CD4-positive, CD25-positive, alpha-beta regulatory T cell (primary cell): Measurements from ENCODE around the gene MXRA5. TPM values are rescaled to one million over a fixed set of nuclear protein-coding genes. Genes with fewer than 3 reads are reported as not detected.
"Not testable (repeated sequence)": the region's sequence is repeated elsewhere in the genome, so short reads cannot be mapped to it uniquely, and the experiment has no call there.

Source experiments
- ATAC-seq, 2 donors: fragments of 150-1000 bp; cut with Tn5 transposase; one replicate each; pipeline ENCODE4 v1.10.0; 2021; ENCODE audit warnings: low read depth in 2 of 2, moderate number of reproducible peaks in 2 of 2, moderate library complexity in 1 of 2
- DNase-seq, 3 donors: peaks; one replicate each; pipeline versions ENCODE4 v3.0.0 to v3.0.0-alpha.2; 2012 to 2022; ENCODE audit warnings: mixed read lengths in 1 of 3
- H3K27ac ChIP-seq: one replicate; pipeline ENCODE4 v1.7.0; 2013; ENCODE audit warnings: mild to moderate bottlenecking, low read length; ENCODE audit not compliant: insufficient read depth, poor library complexity, severe bottlenecking
- H3K27me3 ChIP-seq: one replicate; pipeline ENCODE4 v1.7.0; 2013; ENCODE audit warnings: low read length; ENCODE audit not compliant: control insufficient read depth, insufficient read depth
- H3K36me3 ChIP-seq: one replicate; pipeline ENCODE4 v1.7.0; 2013; ENCODE audit warnings: mild to moderate bottlenecking, low read length, moderate library complexity; ENCODE audit not compliant: control insufficient read depth, insufficient read depth
- H3K4me1 ChIP-seq: 2 replicates; pipeline ENCODE4 v1.7.0; 2013; ENCODE audit warnings: mild to moderate bottlenecking, low read length; ENCODE audit not compliant: insufficient read depth, control insufficient read depth, poor library complexity, severe bottlenecking
- H3K4me3 ChIP-seq: one replicate; pipeline ENCODE4 v1.7.0; 2013; ENCODE audit warnings: low read depth, mild to moderate bottlenecking, low read length, moderate library complexity
- H3K9me3 ChIP-seq, 2 experiments: 1 replicate in 1 of 2; 2 replicates in 1 of 2; pipeline ENCODE4 v1.7.0; 2013; ENCODE audit warnings: low read length in 2 of 2, mild to moderate bottlenecking in 1 of 2, moderate library complexity in 1 of 2; ENCODE audit not compliant: control insufficient read depth in 2 of 2
- H3K27ac Mint-ChIP-seq, 3 donors: one replicate each; pipeline ENCODE4 v1.8.0; 2020 to 2022; ENCODE audit warnings: mild to moderate bottlenecking in 3 of 3, mixed read lengths in 3 of 3, moderate library complexity in 2 of 3
- H3K27me3 Mint-ChIP-seq: one replicate; pipeline ENCODE4 v1.8.0; 2022; ENCODE audit warnings: mild to moderate bottlenecking, mixed read lengths
- H3K36me3 Mint-ChIP-seq: one replicate; pipeline ENCODE4 v1.8.0; 2020; ENCODE audit warnings: mixed read lengths
- H3K4me1 Mint-ChIP-seq, 4 donors: one replicate each; pipeline ENCODE4 v1.8.0; 2020 to 2022; ENCODE audit warnings: mixed read lengths in 4 of 4, mild to moderate bottlenecking in 1 of 4
- H3K4me3 Mint-ChIP-seq, 4 donors: one replicate each; pipeline ENCODE4 v1.8.0; 2020 to 2022; ENCODE audit warnings: mild to moderate bottlenecking in 4 of 4, mixed read lengths in 4 of 4, moderate library complexity in 3 of 4
- H3K9me3 Mint-ChIP-seq, 7 donors: one replicate each; pipeline ENCODE4 v1.8.0; 2020 to 2022; ENCODE audit warnings: mixed read lengths in 7 of 7, mild to moderate bottlenecking in 3 of 7, moderate library complexity in 2 of 7
- polyA plus RNA-seq, 4 donors: library from polyadenylated mRNA; unstranded; fragments of 300-500 nt; fragmentation: Illumina TruSeq; gene quantifications; one replicate each; pipeline ENCODE4 v1.2.3, GENCODE V29; 2021
- total RNA-seq: library from RNA; stranded (reverse); gene quantifications from one replicate; pipeline ENCODE4 v1.2.3, GENCODE V29; 2022

MXRA5 gene
- total and polyA plus RNA-seq, 5 donors from 2014 or later = not detected

GRCh38 chrX:3377560-3377959, 31.1 kb upstream of the MXRA5 start:
- Mint-ChIP-seq H3K27ac (no peak overlapping the region), H3K4me3 (no peak overlapping the region), H3K4me1 (no peaks in the 10 kb centered on the region), H3K9me3 (peaks cover 0 to 9% (median 0%) of the 10 kb centered on the region in 7 donors), H3K27me3 (no peaks in the 10 kb centered on the region), H3K36me3 (no peaks in the 10 kb centered on the region)
- Histone ChIP-seq H3K36me3 (no peaks in the 10 kb centered on the region), H3K4me3 (no peak overlapping the region), H3K27ac (no peak overlapping the region), H3K4me1 (no peaks in the 10 kb centered on the region), H3K9me3 (no peaks in the 10 kb centered on the region), H3K27me3 (no peaks in the 10 kb centered on the region)
- no peak for ATAC-seq
- no peak for DNase-seq

GRCh38 chrX:3375878-3376508, 29.5 kb upstream of the MXRA5 start:
- ATAC-seq, H3K4me3 Mint-ChIP-seq, H3K9me3 ChIP-seq, H3K27ac ChIP-seq, H3K27ac Mint-ChIP-seq, H3K4me3 ChIP-seq, H3K36me3 ChIP-seq, H3K27me3 ChIP-seq, H3K27me3 Mint-ChIP-seq, H3K4me1 ChIP-seq, H3K36me3 Mint-ChIP-seq, H3K9me3 Mint-ChIP-seq, DNase-seq, H3K4me1 Mint-ChIP-seq: not testable (repeated sequence)

GRCh38 chrX:3374108-3374800, 27.8 kb upstream of the MXRA5 start:
- H3K27me3 ChIP-seq = no peaks in the 10 kb centered on the region
- peaks cover 0 to 9% (median 0%) of the 10 kb centered on the region in 7 donors for H3K9me3 Mint-ChIP-seq
- ATAC-seq (no peak), DNase-seq (no peak)
- H3K36me3 ChIP-seq = no peaks in the 10 kb centered on the region
- H3K27me3 Mint-ChIP-seq = no peaks in the 10 kb centered on the region
- H3K4me3 Mint-ChIP-seq = no peak overlapping the region
- no peak overlapping the region for H3K27ac Mint-ChIP-seq
- H3K4me1 Mint-ChIP-seq = no peaks in the 10 kb centered on the region
- H3K27ac ChIP-seq = no peak overlapping the region
- no peaks in the 10 kb centered on the region for H3K4me1 ChIP-seq
- H3K9me3 ChIP-seq = no peaks in the 10 kb centered on the region
- H3K36me3 Mint-ChIP-seq = no peaks in the 10 kb centered on the region
- H3K4me3 ChIP-seq = no peak overlapping the region

- Mint-ChIP-seq H3K27me3 (no peaks in the 10 kb centered on the region), H3K4me3 (no peak overlapping the region), H3K27ac (no peak overlapping the region), H3K9me3 (peaks cover 0 to 6% (median 0%) of the 10 kb centered on the region in 7 donors), H3K36me3 (no peaks in the 10 kb centered on the region), H3K4me1 (no peaks in the 10 kb centered on the region)
- H3K4me1 ChIP-seq = no peaks in the 10 kb centered on the region
- H3K9me3 ChIP-seq = no peaks in the 10 kb centered on the region
- H3K27ac ChIP-seq = no peak overlapping the region
- no peak for ATAC-seq
- no peak for DNase-seq
- no peak overlapping the region for H3K4me3 ChIP-seq
- no peaks in the 10 kb centered on the region for H3K36me3 ChIP-seq
- no peaks in the 10 kb centered on the region for H3K27me3 ChIP-seq
These were observed 24.7 kb upstream of the MXRA5 start for GRCh38 chrX:3371163-3371562.

- Histone ChIP-seq H3K27me3 (no peaks in the 10 kb centered on the region), H3K4me3 (no peak overlapping the region), H3K4me1 (no peaks in the 10 kb centered on the region), H3K36me3 (no peaks in the 10 kb centered on the region), H3K9me3 (no peaks in the 10 kb centered on the region), H3K27ac (no peak overlapping the region)
- ATAC-seq = no peak
- Mint-ChIP-seq H3K4me1 (no peaks in the 10 kb centered on the region), H3K27ac (no peak overlapping the region), H3K27me3 (no peaks in the 10 kb centered on the region), H3K4me3 (no peak overlapping the region), H3K36me3 (no peaks in the 10 kb centered on the region), H3K9me3 (peaks cover 0 to 6% (median 0%) of the 10 kb centered on the region in 7 donors)
- no peak for DNase-seq
These were observed 24.2 kb upstream of the MXRA5 start for GRCh38 chrX:3370656-3371055.

GRCh38 chrX:3362956-3363355, 16.5 kb upstream of the MXRA5 start:
- H3K27me3 Mint-ChIP-seq = no peaks in the 10 kb centered on the region
- Histone ChIP-seq H3K36me3 (no peaks in the 10 kb centered on the region), H3K4me1 (no peaks in the 10 kb centered on the region), H3K4me3 (no peak overlapping the region), H3K9me3 (no peaks in the 10 kb centered on the region), H3K27ac (no peak overlapping the region), H3K27me3 (no peaks in the 10 kb centered on the region)
- H3K9me3 Mint-ChIP-seq = peaks cover 0 to 1% (median 0%) of the 10 kb centered on the region in 7 donors
- H3K4me3 Mint-ChIP-seq = no peak overlapping the region
- H3K36me3 Mint-ChIP-seq = no peaks in the 10 kb centered on the region
- H3K4me1 Mint-ChIP-seq = no peaks in the 10 kb centered on the region
- H3K27ac Mint-ChIP-seq = no peak overlapping the region
- DNase-seq = no peak
- no peak for ATAC-seq

GRCh38 chrX:3360881-3361280, 14.4 kb upstream of the MXRA5 start:
- no peaks in the 10 kb centered on the region for H3K4me1 Mint-ChIP-seq
- no peak overlapping the region for H3K27ac Mint-ChIP-seq
- Histone ChIP-seq H3K9me3 (no peaks in the 10 kb centered on the region), H3K4me3 (no peak overlapping the region), H3K36me3 (no peaks in the 10 kb centered on the region), H3K27ac (no peak overlapping the region), H3K27me3 (no peaks in the 10 kb centered on the region), H3K4me1 (no peaks in the 10 kb centered on the region)
- no peak for ATAC-seq
- H3K4me3 Mint-ChIP-seq = no peak overlapping the region
- peaks cover 0 to 1% (median 0%) of the 10 kb centered on the region in 7 donors for H3K9me3 Mint-ChIP-seq
- no peaks in the 10 kb centered on the region for H3K36me3 Mint-ChIP-seq
- no peaks in the 10 kb centered on the region for H3K27me3 Mint-ChIP-seq
- DNase-seq = no peak

- H3K4me3 Mint-ChIP-seq, H3K27ac ChIP-seq, H3K27me3 Mint-ChIP-seq, H3K36me3 Mint-ChIP-seq, H3K27me3 ChIP-seq, H3K9me3 Mint-ChIP-seq, H3K27ac Mint-ChIP-seq, H3K4me3 ChIP-seq, H3K4me1 Mint-ChIP-seq, ATAC-seq, H3K9me3 ChIP-seq, H3K36me3 ChIP-seq, DNase-seq, H3K4me1 ChIP-seq: not testable (repeated sequence)
These were observed 6.3 kb upstream of the MXRA5 start for GRCh38 chrX:3352741-3353140.
